ENCODE results near the gene RAE1.
A peak's percentile ranks its signal among the peaks of the same experiment; 100 is the strongest.
"Not testable (repeated sequence)": the region's sequence is repeated elsewhere in the genome, so short reads cannot be mapped to it uniquely, and the experiment has no call there.

RAE1 gene

GRCh38 chr20:57326667-57327455 is 24.2 kb upstream of the RAE1 start:
- DNase-seq (ENCODE audit: low read depth in 2 of 2) = no peak

DNA sequence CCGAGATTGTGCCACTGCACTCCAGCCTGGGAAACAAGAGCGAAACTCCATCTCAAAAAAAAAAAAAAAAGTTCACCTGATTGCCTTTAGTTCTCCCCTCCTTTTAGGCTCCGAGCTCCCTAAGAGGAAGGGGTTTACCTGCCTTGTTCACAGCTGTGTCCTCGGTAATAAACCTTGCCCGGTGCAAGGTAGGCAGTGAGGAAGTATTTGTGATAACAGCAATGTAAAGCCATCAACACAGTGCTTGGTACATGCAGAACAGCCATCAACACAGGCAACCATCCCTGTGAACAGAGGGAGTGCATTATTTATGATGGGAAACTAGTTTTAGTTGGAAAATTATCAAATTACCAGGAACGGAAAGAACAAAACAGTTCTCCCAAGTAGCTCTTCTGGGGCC is 23.2 kb upstream of the RAE1 start:
- DNase-seq (ENCODE audit: low read depth in 2 of 2) = no peak

GRCh38 chr20:57329608-57330221 is 21.3 kb upstream of the RAE1 start, which contains the start of gene SPO11:
Gene SPO11 (plus strand): TSS chr20:57329803. CDS start chr20:57329868, 65 bp downstream.
- no peak for DNase-seq (ENCODE audit: low read depth in 2 of 2)

DNA sequence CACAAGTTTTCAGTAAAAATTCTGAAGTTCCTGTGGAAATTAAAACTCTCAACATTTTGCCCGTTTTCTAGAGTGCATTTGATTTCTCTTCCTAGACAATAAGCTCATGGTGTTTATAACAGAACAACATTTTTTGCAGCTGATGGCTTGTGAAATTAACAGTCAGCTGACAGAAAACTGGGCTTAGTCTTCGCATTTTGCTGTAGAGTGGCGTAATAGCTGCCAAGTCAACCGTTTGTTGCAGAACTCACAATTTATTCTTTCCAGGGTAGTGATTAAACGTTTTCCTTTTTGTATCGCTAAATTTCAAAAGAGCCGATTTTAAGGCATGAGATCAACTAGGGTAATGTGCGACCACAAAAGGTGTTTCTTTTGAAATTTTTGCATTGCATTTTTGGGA is 20.1 kb upstream of the RAE1 start:
- DNase-seq (ENCODE audit: low read depth in 2 of 2) = no peak

- DNase-seq (ENCODE audit: low read depth in 2 of 2) = no peak
Measured at GRCh38 chr20:57332105-57333089, 18.7 kb upstream of the RAE1 start.

GRCh38 chr20:57335392-57335791 is 15.7 kb upstream of the RAE1 start:
- DNase-seq (ENCODE audit: low read depth in 2 of 2) = no peak

- no peak for DNase-seq (ENCODE audit: low read depth in 2 of 2)
Measured at GRCh38 chr20:57341663-57342062, 9.4 kb upstream of the RAE1 start.

DNA sequence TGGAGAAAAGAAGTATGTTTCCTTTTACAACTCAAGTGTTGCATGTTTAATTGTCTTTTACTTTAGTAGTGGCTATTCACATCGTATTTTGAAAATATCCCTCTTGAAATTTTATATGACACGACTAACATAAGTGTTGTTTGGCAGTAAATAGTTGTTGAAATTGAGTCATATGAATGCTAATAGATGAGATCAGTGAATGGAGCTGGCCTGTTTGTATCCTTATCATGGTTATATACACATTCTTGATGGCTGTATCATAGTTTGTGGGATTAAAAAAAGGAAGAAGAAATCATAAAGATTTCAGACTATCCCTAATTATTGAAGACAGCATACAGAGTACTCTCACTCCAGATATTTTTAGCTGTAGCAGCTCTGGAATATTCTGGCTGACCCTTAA is 8.2 kb upstream of the RAE1 start:
- DNase-seq (ENCODE audit: low read depth in 2 of 2) = no peak

GRCh38 chr20:57346477-57346876 is 4.6 kb upstream of the RAE1 start:
- peak; percentile 28 to 32 for DNase-seq (ENCODE audit: low read depth in 2 of 2)

DNA sequence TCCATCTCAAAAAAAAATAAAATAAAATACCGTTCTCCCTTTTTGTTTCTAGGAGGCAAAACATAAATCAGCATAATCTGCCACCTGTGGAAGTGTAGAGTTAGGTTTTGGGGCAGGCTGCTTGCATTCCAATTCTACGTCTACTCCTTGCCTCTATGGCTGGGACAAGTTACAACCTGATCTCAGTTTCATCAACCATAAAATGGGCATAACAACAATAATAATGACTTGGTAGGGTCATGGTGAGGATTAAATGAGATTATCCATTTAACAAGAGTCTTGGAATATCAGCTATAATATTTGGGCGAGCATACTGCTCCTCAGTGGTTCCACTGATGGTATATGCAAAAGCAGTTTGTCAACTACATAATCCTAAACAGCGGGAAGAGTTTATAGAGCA is 3.7 kb upstream of the RAE1 start:
- DNase-seq (ENCODE audit: low read depth in 2 of 2) = no peak

DNA sequence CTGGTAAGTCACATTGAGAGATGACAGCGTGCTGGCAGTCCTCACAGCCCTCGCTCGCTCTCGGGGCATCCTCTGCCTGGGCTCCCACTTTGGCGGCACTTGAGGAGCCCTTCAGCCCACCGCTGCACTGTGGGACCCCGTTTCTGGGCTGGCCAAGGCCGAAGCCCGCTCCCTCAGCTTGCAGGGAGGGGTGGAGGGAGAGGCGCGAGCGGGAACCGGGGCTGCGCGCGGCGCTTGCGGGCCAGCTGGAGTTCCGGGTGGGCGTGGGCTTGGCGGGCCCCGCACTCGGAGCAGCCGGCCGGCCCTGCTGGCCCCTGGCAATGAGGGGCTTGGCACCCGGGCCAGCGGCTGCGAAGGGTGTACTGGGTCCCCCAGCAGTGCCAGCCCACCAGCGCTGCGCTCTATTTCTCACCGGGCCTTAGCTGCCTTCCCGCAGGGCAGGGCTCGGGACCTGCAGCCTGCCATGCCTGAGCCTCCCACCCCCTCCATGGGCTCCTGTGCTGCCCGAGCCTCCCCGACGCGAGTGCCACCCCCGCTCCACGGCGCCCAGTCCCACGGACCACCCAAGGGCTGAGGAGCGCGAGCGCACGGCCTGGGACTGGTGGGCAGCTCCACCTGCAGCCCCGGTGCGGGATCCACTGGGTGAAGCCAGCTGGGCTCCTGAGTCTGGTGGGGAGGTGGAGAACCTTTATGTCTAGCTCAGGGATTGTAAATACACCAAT is 2.7 kb upstream of the RAE1 start:
- not testable (repeated sequence) for DNase-seq (ENCODE audit: low read depth in 2 of 2)

DNA sequence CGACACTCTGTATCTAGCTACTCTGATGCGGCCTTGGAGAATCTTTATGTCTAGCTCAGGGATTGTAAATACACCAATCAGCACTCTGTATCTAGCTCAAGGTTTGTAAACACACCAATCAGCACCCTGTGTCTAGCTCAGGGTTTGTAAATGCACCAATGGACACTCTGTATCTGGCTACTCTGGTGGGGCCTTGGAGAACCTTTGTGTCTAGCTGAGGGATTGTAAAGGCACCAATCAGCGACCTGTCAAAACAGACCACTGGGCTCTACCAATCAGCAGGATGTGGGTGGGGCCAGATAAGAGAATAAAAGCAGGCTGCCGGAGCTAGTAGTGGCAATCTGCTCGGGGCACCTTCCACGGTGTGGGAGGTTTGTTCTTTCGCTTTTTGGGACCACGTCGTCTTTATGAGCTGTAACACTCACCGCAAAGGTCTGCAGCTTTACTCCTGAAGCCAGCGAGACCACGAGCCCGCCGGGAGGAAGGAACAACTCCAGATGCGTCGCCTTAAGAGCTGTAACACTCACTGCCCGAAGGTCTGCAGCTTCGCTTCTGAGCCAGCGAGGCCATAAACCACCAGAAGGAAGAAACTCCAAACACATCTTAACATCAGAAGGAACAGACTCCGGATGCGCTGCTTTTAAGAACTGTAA is 2.0 kb upstream of the RAE1 start:
- DNase-seq (ENCODE audit: low read depth in 2 of 2) = not testable (repeated sequence)

- no peak for DNase-seq (ENCODE audit: low read depth in 2 of 2)
Measured at GRCh38 chr20:57350081-57350710, 859 bp upstream of the RAE1 start.

- not testable (repeated sequence) for DNase-seq (ENCODE audit: low read depth in 2 of 2)
Measured at GRCh38 chr20:57350726-57351041, 371 bp upstream of the RAE1 start.

DNA sequence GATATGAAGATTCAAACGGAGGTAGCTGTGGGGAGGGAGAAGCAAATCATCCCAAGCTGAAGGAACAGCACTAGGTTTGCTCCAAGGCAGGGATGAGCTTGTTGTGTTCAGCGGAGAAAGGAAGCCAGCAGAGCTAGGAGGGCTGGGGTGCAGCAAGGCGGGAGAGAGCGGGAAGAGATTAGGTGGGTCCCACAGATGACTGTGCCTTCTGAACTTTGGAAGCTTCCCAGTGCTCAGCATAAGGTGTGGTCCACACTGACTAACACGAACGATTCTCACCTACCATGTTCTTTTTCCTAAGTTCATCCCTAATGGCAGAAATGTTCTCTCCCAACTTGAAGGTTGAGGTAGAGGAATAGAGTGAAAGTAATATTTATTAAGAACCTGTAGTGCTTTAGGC is 1.2 kb downstream of the RAE1 start:
- no peak for DNase-seq (ENCODE audit: low read depth in 2 of 2)

DNA sequence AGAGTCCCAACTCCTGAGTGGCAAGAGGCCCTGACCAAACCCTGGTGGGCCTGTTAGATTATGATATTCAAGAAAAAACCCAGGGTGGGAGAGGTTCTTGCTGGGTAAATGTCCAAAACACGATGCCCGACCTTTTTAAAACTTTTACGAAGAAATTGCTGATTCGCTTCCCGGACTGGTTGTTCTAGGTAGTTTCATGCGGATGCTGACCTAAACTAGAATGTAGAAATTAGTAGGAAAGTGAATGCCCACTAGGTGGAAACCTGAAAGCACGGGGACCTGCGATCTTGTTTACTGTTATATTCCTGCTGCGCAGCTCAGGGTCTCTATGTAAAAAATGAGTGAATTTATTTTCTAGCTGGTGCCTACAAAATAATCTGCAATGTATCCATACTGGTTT is 2.3 kb downstream of the RAE1 start:
- no peak for DNase-seq (ENCODE audit: low read depth in 2 of 2)

DNA sequence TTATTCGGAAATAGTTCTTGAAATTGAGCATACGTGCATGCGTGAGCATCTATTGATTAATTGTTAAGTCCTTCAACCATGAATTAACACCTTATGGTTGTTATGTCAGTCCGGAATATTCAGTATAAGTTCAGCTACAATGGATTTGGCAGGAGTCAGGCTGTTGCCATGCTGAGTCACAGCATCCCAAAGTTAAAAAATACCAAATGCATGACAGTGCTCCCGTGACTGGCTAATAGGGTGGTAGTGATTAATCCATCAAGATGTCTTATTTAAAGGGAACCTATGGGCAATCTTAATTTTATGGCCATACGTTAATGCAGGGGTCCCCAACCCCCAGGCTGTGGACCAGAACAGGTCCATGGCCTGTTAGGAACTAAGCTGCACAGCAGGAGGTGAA is 10.5 kb downstream of the RAE1 start:
- DNase-seq (ENCODE audit: low read depth in 2 of 2) = no peak

DNA sequence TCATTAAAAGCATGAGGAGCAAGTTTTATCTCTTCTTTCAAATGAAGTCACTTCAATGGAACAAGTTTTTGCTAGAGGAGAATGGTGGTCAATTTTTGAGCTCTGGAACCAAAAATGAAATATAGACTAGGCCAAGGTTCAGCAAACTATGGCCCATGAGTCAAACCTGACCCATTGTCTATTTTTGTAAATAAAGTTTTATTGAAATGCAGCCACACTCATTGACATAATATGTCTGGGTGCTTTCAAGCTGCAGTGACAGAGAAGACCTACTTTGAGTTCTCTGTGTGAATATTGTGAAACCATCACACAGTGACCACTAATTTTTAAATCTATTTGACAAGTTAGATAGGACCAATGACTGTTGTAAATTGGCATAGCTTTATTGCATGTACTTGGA is 13.4 kb downstream of the RAE1 start:
- DNase-seq (ENCODE audit: low read depth in 2 of 2) = no peak

GRCh38 chr20:57369596-57369995 is 18.5 kb downstream of the RAE1 start:
- DNase-seq (ENCODE audit: low read depth in 2 of 2) = no peak

DNA sequence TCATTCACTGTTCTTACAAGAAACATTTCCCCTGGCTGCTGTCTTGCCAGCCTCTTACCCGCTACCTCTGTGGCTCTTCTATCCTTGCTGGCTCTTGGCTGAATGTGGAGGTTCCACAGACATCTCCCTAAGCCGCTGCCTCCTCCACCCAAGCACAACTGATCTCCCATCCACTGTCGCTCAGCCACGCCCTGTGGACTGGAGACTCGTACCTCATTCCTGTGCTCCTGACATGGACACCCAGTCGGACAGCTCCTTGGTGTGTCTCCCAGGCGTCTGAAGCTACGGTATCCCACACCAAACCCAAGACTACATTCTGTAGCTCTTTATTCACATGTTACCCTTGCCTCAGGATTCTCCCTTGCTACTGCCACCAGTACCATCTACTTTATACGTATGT is 19.3 kb downstream of the RAE1 start:
- DNase-seq (ENCODE audit: low read depth in 2 of 2) = no peak

GRCh38 chr20:57371363-57371762 is 20.3 kb downstream of the RAE1 start:
- DNase-seq (ENCODE audit: low read depth in 2 of 2) = no peak
